PC-9 (cell line): ENCODE results near the gene RBM38.

Source experiments
- CTCF ChIP-seq: fragments of 200-600 bp; sonication (generic); conservative IDR thresholded peaks from 2 replicates; pipeline ENCODE4 v1.6.1; 2017; ENCODE audit warnings: mixed run types, antibody characterized with exemption, mild to moderate bottlenecking, moderate library complexity
- EZH2 ChIP-seq: fragments of 200-600 bp; sonication (generic); IDR thresholded peaks from 2 replicates; pipeline ENCODE4 v1.8.0; 2017; ENCODE audit warnings: antibody characterized with exemption, low read depth

GRCh38 chr20:57429580-57430200, 38.5 kb downstream of the RBM38 start:
- TF ChIP-seq EZH2 (no peak), CTCF (no peak)
